A204.1 (cell line): ENCODE measurements around the gene CXCL17.
"Not testable (repeated sequence)": the region's sequence is repeated elsewhere in the genome, so short reads cannot be mapped to it uniquely, and the experiment has no call there.

Source experiments
- FAIRE-seq: peaks from 2 replicates; lab custom pipeline; 2012; peaks lifted over from hg19 to GRCh38; lab: Jason Lieb, UNC

The CXCL17 gene

GRCh38 chr19:42465827-42466280 is 23.1 kb upstream of the CXCL17 start:
- no peak for FAIRE-seq

DNA sequence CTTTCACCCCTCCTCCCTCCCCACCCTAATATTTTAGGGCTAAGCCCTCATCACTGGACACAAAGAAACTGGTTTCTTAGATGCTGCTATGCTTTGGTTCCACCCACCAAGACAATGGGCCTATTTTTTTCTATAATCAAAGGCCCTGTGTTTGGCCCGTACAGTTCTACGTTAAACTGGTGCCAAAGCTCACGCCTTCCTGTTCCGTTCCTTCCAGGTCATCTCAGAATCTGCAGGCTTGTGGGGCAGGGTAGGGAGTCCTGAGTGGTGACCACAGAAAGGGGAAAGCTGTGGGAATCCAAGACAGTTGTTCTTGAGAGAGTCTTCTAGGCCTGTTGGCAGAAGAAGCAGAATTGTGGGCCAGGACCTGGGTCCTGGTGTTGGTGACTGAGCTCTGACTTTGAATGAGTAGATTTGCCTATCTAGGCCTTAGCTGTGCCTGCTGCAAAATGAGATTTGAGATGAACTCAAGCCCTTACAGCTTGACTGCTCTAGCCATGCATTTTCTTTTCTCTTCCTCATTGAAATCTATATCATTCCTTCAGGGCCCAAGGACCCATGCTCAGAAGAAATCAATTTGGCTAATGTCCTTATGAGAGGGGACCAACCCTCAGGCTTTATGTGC is 19.1 kb upstream of the CXCL17 start:
- FAIRE-seq = no peak

DNA sequence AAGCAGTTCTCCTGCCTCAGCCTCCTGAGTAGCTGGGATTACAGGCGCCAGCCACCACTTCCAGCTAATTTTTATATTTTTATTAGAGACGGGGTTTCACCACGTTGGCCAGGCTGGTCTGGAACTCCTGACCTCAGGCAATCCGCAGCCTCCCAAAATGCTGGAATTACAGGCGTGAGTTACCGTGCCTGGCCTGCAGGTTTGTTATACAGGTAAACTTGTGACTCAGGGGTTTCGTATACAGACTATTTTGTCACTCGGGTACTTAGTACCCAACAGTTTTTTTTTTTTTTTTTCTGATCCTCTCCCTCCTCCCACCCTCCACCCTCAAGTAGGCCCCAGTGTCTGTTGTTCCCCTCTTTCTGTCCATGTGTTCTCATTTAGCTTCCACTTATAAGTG is 18.5 kb upstream of the CXCL17 start:
- FAIRE-seq = not testable (repeated sequence)

DNA sequence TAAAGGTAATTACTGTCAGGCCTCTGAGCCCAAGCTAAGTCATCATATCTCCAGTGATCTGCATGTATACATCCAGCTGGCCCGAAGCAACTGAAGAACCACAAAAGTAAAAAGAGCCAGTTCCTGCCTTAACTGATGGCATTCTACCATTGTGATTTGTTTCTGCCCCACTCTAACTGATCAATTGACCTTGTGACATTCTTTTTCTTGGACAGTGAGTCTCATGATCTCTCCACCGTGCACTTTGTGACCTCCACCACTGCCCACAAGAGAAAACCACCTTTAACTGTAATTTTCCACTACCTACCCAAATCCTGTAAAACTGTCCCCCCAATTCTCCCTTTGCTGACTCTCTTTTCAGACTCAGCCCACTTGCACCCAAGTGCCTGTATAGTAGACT is 17.2 kb upstream of the CXCL17 start:
- no peak for FAIRE-seq

GRCh38 chr19:42455621-42456081 is 12.9 kb upstream of the CXCL17 start:
- FAIRE-seq = no peak

- FAIRE-seq = no peak
Measured at GRCh38 chr19:42455086-42455485, 12.3 kb upstream of the CXCL17 start.

- FAIRE-seq = no peak
Measured at GRCh38 chr19:42452590-42452989, 9.8 kb upstream of the CXCL17 start.

DNA sequence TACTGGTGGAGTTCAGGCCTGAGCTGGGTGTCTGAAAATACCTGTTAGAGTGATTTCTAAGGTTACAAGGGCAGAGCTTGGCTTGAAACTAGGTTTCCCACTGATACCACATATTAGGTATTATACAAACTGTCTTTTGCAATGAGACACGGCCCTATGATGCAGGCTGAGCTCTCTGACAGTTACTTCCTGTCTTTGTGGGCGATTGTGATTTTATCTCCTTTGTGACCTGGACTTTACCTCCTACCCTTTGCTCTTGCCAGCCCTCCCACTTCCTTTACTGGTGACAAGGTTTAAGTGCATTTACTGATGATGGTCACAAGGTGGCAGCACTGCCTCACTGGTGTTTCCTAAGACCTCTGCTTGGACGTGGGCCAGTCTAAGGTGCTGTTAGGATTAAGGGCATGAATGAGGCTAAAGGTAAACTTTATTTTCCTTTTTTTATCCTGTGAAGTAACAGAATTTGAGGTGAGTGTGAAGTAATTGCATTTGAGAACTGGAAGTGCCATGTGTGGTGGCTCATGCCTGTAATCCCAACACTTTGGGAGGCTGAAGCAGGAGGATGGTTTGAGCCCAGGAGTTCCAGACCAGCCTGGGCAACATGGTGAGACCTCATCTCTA is 7.7 kb upstream of the CXCL17 start:
- FAIRE-seq = peak; percentile 89

GRCh38 chr19:42448306-42448705 is 5.6 kb upstream of the CXCL17 start:
- not testable (repeated sequence) for FAIRE-seq

DNA sequence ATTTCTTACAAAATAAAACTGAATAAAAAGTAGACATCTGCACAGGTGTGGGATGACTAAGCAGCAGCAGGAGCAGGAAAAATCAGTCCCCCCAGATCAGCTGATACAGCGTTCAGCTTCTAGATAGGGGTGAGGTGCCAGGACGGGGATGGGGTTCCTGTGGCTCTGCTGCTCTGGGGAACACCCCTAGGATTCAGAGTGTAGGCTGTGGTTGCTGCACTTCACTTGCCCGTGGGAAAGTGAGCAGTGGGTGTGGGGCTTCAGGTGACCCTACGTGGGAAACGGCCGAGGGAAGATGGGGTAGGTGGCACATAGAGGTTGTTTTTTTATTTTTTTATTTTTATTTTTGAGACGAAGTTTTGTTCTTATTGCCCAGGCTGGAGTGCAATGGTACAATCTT is 3.2 kb upstream of the CXCL17 start:
- FAIRE-seq = no peak

GRCh38 chr19:42443944-42444398 is 1.2 kb upstream of the CXCL17 start:
- FAIRE-seq = no peak

DNA sequence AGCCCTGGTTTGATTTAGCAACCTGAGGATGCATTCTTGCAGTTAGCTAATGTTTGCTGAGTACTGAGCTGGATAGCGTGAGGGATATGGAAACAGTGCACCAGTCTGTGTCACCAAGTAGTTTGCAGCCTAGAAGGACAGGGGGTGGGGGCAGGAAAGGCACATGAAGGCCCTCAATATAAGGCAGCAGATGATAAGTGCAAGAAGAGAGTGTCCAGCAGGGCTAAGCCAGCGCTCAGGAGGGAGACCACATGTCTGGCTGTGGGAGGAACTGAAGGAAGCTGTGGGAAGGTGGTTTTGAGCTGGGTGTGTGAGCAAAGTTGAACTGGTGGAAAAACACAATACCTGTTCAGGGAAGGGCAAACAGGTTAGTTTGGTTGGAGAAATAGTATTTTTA is 1.7 kb downstream of the CXCL17 start:
- no peak for FAIRE-seq

DNA sequence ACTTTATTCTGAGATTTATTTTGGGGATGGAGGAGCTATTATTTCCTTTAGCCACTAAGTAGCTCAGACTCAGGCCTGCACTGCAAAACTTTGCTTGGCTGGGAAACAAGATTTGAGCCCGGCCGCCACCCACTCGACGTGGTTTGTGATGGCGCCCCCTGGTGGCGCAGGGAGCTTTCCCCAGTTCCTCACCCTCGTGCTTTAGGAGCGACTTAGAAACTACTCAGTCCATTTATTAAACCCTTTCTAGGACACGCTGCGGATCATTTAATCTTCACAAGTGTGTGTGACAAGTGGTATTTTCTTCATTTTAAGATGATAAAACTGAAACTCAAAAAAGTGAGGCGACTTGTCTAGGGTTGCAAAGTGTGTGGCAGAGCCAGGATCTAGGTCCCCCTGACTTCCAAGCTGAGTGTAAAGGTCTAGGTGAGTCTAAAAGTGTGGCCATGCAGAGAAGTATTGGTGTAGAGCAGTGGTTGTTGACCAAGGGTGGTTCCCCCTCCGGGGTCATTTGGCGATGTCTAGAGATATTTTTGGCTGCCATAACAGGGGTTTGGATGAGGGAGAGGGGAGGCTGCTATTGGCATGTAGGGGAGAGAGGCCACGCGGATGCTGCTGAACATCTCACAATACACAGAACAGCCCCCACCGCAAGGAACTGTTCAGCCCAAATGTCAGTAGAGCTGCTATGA is 2.2 kb downstream of the CXCL17 start:
- FAIRE-seq = no peak

DNA sequence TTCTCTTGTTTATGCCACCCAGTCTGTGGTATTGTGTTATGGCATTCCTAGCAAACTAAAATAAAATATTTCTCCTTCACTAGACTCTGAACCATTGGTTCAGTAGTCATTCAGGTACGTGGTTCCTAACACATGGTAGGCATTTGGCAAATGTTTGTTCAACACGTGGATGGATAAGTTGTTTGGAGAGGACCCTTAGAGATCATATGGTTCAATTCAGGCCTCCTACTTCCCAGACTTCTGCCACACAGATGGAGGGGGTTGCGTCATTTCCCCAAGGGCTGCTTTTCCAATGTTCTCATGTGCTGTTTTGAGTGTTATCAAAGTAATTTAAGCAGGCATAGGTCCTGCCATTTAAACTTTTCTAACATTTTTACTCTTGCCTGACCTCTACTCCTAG is 6.7 kb downstream of the CXCL17 start:
- no peak for FAIRE-seq

DNA sequence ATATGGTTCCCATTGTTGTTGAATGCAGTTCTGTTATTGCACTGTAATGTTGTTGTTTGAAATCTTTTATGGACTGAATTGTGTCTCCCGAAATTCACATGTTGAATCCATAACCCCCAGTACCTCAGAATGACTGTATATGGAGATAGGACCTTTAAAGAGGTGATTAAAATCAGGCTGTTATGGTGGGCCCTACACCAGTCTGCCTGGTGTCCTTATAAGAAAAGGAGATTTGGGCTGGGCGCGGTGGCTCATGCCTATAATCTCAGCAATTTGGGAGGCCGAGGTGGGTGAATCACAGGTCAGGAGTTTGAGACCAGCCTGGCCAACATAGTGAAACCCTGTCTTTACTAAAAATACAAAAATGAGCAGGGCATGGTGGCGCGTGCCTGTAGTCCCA is 7.4 kb downstream of the CXCL17 start:
- no peak for FAIRE-seq

DNA sequence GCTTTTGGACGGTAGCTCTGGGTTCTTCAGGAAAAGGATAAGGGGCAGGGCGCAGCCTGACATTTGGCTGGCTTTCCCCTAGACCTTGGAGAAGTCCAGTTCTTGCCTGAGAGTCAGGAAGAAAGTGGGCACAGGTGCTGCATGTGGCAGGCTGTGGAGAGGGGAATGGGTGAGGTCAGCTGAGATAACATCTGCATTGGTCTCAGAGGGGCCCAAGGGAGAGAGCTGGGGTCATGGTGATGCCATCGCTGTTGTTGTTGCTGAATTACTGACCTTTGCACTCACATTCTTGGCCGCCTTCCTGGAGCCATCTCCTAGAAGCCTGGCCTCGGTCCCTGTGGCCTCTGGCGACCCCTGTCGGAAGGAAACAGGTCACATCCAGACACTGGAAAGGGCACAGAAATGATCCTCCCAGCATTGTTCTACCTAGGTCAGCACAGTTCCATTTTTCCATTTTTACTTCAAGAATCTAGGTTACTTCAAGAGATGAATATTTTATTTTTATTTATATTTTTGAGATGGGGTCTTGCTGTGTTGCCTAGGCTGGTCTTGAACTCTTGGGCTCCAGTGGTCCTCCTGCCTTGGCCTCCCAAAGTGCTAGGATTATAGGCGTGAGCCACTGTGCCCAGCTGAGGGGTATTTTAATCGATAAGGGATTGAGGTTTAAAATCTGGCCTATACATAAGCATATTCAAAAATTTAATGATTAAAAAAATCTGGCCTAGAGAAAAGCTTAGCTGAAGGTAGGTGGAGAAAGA is 9.1 kb downstream of the CXCL17 start:
- FAIRE-seq = no peak

DNA sequence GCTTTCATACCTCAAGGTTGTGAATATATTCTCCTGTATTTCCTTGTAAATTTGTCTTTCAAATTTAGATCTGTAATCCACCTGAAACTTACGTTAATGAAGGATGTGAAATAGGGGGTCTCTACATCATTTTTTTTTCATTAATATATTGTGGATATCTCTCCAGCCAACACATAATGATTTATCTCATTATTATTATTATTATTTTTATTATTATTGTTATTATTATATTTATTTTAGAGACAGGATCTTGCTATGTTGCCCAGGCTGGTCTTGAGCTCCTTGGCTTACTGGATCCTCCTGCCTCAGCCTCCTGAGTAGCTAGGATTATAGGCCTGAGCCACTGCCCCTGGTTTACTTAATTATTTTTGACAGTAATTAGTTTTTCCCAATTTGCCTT is 11.3 kb downstream of the CXCL17 start:
- no peak for FAIRE-seq

DNA sequence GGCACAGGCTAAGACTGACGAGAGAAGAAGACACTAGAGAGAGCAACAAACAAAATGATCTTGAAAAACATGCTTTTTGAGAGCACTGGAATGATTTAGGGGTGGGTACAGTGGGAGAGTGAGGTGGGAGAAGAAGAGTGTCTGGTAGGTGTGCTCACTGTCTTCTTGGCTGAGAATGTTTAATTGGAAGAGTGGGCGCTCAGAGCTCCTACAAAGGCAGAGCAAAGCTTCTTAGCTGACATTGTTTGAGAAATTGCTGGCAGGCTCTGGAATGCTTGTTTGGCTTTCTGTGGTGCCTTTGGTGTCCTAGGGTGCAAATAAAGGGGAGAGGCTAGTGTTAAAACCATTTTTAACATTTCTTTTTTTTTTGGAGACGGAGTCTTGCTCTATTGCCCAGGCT is 14.1 kb downstream of the CXCL17 start:
- FAIRE-seq = no peak

GRCh38 chr19:42427313-42427712 is 15.4 kb downstream of the CXCL17 start, which contains the start of gene LIPE:
Gene LIPE, minus strand, starts transcription at chr19:42427388. Its CDS starts 239 bp downstream, at chr19:42427149.
- no peak for FAIRE-seq

DNA sequence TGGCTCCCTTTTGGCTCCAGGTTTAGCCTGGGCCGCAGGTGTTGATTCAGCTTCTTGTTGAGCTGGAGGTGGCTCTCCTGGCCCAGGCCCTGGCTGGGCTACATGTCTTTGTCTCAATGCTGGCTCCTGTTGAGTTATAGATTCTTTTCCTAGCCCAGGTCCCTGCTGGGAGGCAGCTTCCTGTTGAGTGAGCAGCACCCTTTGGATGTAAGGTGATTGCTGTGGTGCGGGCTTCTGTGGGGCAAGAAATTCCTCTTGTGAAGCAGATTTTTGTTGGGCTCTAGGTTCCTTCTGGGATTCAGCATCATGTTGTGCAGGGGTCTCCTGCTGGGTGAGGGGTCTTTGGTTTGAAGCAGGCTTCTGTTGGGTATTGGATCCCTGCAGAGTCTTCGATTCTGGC is 16.1 kb downstream of the CXCL17 start:
- no peak for FAIRE-seq

GRCh38 chr19:42424712-42425131 is 18.0 kb downstream of the CXCL17 start:
- no peak for FAIRE-seq

GRCh38 chr19:42424345-42424707 is 18.4 kb downstream of the CXCL17 start:
- no peak for FAIRE-seq
